SK-N-SH (cell line): ENCODE data around the gene ZNF14. TPM values are rescaled to one million over a fixed set of nuclear protein-coding genes. Genes with fewer than 3 reads are reported as not detected.

Experiments used
- CTCF ChIA-PET: fragments of 300-600, 350-600 bp; formaldehyde crosslinking; extraction: SDS; loops from one replicate; lab custom pipeline; 2021; lab: Yijun Ruan, JAX
- POLR2A ChIA-PET: fragments of 350-600 bp; sonication (Branson Sonifier 250); formaldehyde crosslinking; extraction: SDS; loops from one replicate; lab custom pipeline; 2020; ENCODE audit warnings: antibody characterized with exemption, inconsistent platforms; lab: Yijun Ruan, JAX
- DNase-seq: peaks from one replicate; pipeline ENCODE4 v3.0.0; 2012
- H2AFZ ChIP-seq: fragments of 200-600 bp; sonication (generic); 2 replicates; pipeline ENCODE4 v1.8.1; 2016; ENCODE audit warnings: antibody characterized with exemption, mild to moderate bottlenecking, low read depth
- H3F3A ChIP-seq: fragments of 200-600 bp; sonication (generic); replicated peaks from 2 replicates; pipeline ENCODE3; 2016; ENCODE audit warnings: antibody characterized with exemption, mild to moderate bottlenecking; ENCODE audit not compliant: insufficient read depth
- H3K27ac ChIP-seq, 2 experiments: fragments of 200-500 bp in 1 of 2; fragments of 200-600 bp in 1 of 2; sonication (Bioruptor generic) in 1 of 2; sonication (generic), shearing (Covaris generic) in 1 of 2; 2 replicates each; pipeline versions ENCODE4 v1.5.1 to v1.6.1; 2014 to 2016; ENCODE audit warnings: low read depth in 2 of 2, inconsistent platforms in 1 of 2, low read length in 1 of 2, mild to moderate bottlenecking in 1 of 2, mixed read lengths in 1 of 2
- H3K27me3 ChIP-seq: fragments of 200-600 bp; sonication (generic), shearing (Covaris generic); 2 replicates; pipeline ENCODE4 v1.6.1; 2016; ENCODE audit warnings: mixed run types; ENCODE audit not compliant: insufficient read depth
- H3K36me3 ChIP-seq, 2 experiments: fragments of 200-500 bp in 1 of 2; fragments of 200-600 bp in 1 of 2; sonication (Bioruptor generic) in 1 of 2; sonication (generic) in 1 of 2; replicated peaks in 1 of 2; 2 replicates each; pipeline versions ENCODE3 to v1.5.1; 2014 to 2016; ENCODE audit warnings: low read length in 1 of 2, mild to moderate bottlenecking in 1 of 2; ENCODE audit not compliant: insufficient read depth in 2 of 2, control insufficient read depth in 1 of 2
- H3K4me1 ChIP-seq, 2 experiments: fragments of 200-500 bp in 1 of 2; fragments of 200-600 bp in 1 of 2; sonication (Bioruptor generic) in 1 of 2; sonication (generic), shearing (Covaris generic) in 1 of 2; 2 replicates each; pipeline versions ENCODE4 v1.5.1 to v1.6.1; 2014 to 2016; ENCODE audit warnings: low read depth in 1 of 2, low read length in 1 of 2, mixed run types in 1 of 2; ENCODE audit not compliant: insufficient read depth in 2 of 2, control insufficient read depth in 1 of 2
- H3K4me2 ChIP-seq: fragments of 200-600 bp; sonication (generic), shearing (Covaris generic); 2 replicates; pipeline ENCODE4 v1.6.1; 2017; ENCODE audit warnings: mixed run types
- H3K4me3 ChIP-seq, 2 experiments: fragments of 200-500 bp in 1 of 2; fragments of 200-600 bp in 1 of 2; sonication (Bioruptor generic) in 1 of 2; sonication (generic), shearing (Covaris generic) in 1 of 2; 2 replicates each; pipeline versions ENCODE4 v1.5.1 to v1.8.1; 2014 to 2016; ENCODE audit warnings: low read depth in 2 of 2, inconsistent platforms in 1 of 2, low read length in 1 of 2, mild to moderate bottlenecking in 1 of 2, mixed read lengths in 1 of 2, moderate library complexity in 1 of 2
- H3K79me2 ChIP-seq: fragments of 200-600 bp; sonication (generic); 2 replicates; pipeline ENCODE4 v1.8.1; 2017; ENCODE audit warnings: mild to moderate bottlenecking; ENCODE audit not compliant: insufficient read depth
- H3K9ac ChIP-seq: fragments of 200-600 bp; sonication (generic); 2 replicates; pipeline ENCODE4 v1.6.1; 2017; ENCODE audit warnings: mixed run types
- H3K9me2 ChIP-seq: fragments of 200-600 bp; sonication (generic); 2 replicates; pipeline ENCODE4 v1.6.1; 2017; ENCODE audit warnings: mixed run types
- H3K9me3 ChIP-seq: fragments of 200-600 bp; sonication (generic); 2 replicates; pipeline ENCODE4 v1.6.1; 2017; ENCODE audit warnings: mixed run types, mild to moderate bottlenecking, moderate library complexity
- H4K20me1 ChIP-seq: fragments of 200-600 bp; sonication (generic); 2 replicates; pipeline ENCODE4 v1.6.1; 2017; ENCODE audit warnings: mild to moderate bottlenecking, mixed run types; ENCODE audit not compliant: insufficient read depth
- CTCF ChIP-seq: fragments of 200-600 bp; sonication (generic); IDR thresholded peaks from 2 replicates; pipeline ENCODE4 v1.6.1; 2017; ENCODE audit warnings: antibody characterized with exemption, mild to moderate bottlenecking, moderate library complexity
- ELF1 ChIP-seq: IDR thresholded peaks from 2 replicates; pipeline ENCODE4 v1.4.0; 2012
- EP300 ChIP-seq, 2 experiments: IDR thresholded peaks; 2 replicates each; pipeline versions ENCODE4 v1.4.0 to v1.6.1; 2012; ENCODE audit warnings: borderline replicate concordance in 1 of 2, low read depth in 1 of 2, low read length in 1 of 2
- GABPA ChIP-seq: IDR thresholded peaks from 2 replicates; pipeline ENCODE4 v1.4.0; 2012; ENCODE audit warnings: low read depth, mild to moderate bottlenecking
- GATA2 ChIP-seq: sonication (generic); formaldehyde crosslinking; IDR thresholded peaks from 2 replicates; pipeline ENCODE4 v1.5.0; 2020; ENCODE audit warnings: mild to moderate bottlenecking, missing genetic modification reagents
- IRF3 ChIP-seq: fragments of 150-350 bp; IDR thresholded peaks from 2 replicates; pipeline ENCODE4 v1.6.1; 2016; ENCODE audit warnings: mild to moderate bottlenecking, low read depth, low read length
- MAX ChIP-seq: IDR thresholded peaks from 2 replicates; pipeline ENCODE4 v1.4.0; 2012; ENCODE audit warnings: low read depth
- NFIC ChIP-seq: IDR thresholded peaks from 2 replicates; pipeline ENCODE4 v1.4.0; 2012; ENCODE audit warnings: borderline replicate concordance
- NRF1 ChIP-seq: IDR thresholded peaks from 2 replicates; pipeline ENCODE4 v1.6.1; 2012; ENCODE audit warnings: low read depth, mild to moderate bottlenecking, low read length
- RFX5 ChIP-seq: IDR thresholded peaks from 2 replicates; pipeline ENCODE4 v1.6.1; 2012; ENCODE audit warnings: mild to moderate bottlenecking, improper control_type of control experiment, low read length
- SMC3 ChIP-seq: IDR thresholded peaks from 2 replicates; pipeline ENCODE4 v1.6.1; 2012; ENCODE audit warnings: low read depth, low read length, improper control_type of control experiment
- TCF12 ChIP-seq: IDR thresholded peaks from 2 replicates; pipeline ENCODE4 v1.4.0; 2012
- USF1 ChIP-seq: IDR thresholded peaks from 2 replicates; pipeline ENCODE4 v1.4.0; 2012; ENCODE audit warnings: low read depth, borderline replicate concordance
- USF2 ChIP-seq: fragments of 150-350 bp; IDR thresholded peaks from 2 replicates; pipeline ENCODE4 v1.6.1; 2017; ENCODE audit warnings: antibody characterized with exemption, low read length, low read depth, borderline replicate concordance
- ZBTB33 ChIP-seq: IDR thresholded peaks from 2 replicates; pipeline ENCODE4 v1.4.0; 2012; ENCODE audit warnings: low read depth, borderline replicate concordance
- WGBS: methylation state at CpG from one replicate; pipeline ENCODE4 v1.1.6; 2017; ENCODE audit warnings: low lambda C conversion rate; 5-methylcytosine and 5-hydroxymethylcytosine counted together
- polyA plus RNA-seq, 3 experiments: library from polyadenylated mRNA; depleted of rRNA; stranded (reverse); fragments of >200 nt; gene quantifications; 2 replicates each; pipeline ENCODE4 v1.2.3, GENCODE V29; 2012

The ZNF14 gene
- polyA plus RNA-seq, 1 of the 3 experiments (the other 2 are of a cell fraction) = 1.1 TPM

GRCh38 chr19:19741184-19741583, 8.3 kb upstream of the ZNF14 start (continued):
- no peak for TF ChIP-seq CTCF
- TF ChIP-seq ZBTB33 = no peak
- no peak for TF ChIP-seq GATA2 (CRISPR knock-in tag)
- no peak for TF ChIP-seq ELF1
- TF ChIP-seq GABPA = no peak
- TF ChIP-seq IRF3 = no peak
- TF ChIP-seq TCF12 = no peak
- TF ChIP-seq MAX = no peak
- no peak for TF ChIP-seq NFIC
- TF ChIP-seq EP300 (IDR thresholded peaks at IDR 0.05; ENCODE audit: borderline replicate concordance in 1 of 2, low read depth in 1 of 2, low read length in 1 of 2) = no peak
- TF ChIP-seq SMC3 = no peak

GRCh38 chr19:19740755-19741154, 7.8 kb upstream of the ZNF14 start:
- H3K79me2 ChIP-seq = no peaks in the 10 kb centered on the region
- no peaks in the 10 kb centered on the region for H4K20me1 ChIP-seq
- no peak overlapping the region for H3K27ac ChIP-seq
- no peak overlapping the region for H2AFZ ChIP-seq
- H3K4me3 ChIP-seq = no peak overlapping the region
- no peaks in the 10 kb centered on the region for H3K27me3 ChIP-seq
- WGBS = 58% methylated on average over 7 of the region's 18 CpGs
- DNase-seq = peak; percentile 8
- CTCF ChIA-PET = no interaction called here
- no peaks in the 10 kb centered on the region for H3K36me3 ChIP-seq
- H3K4me2 ChIP-seq = no peak overlapping the region
- no peaks in the 10 kb centered on the region for H3K9me2 ChIP-seq
- no peak overlapping the region for H3K9ac ChIP-seq
- no peak for TF ChIP-seq ZBTB33
- no peak for TF ChIP-seq USF2
- TF ChIP-seq NRF1 = no peak
- TF ChIP-seq RFX5 = no peak
- no peak for TF ChIP-seq ELF1
- no peak for TF ChIP-seq USF1
- no peaks in the 10 kb centered on the region for H3K4me1 ChIP-seq
- no peaks in the 10 kb centered on the region for H3K9me3 ChIP-seq
- POLR2A ChIA-PET = no interaction called here
- H3F3A ChIP-seq = no peaks in the 10 kb centered on the region
